ENCODE results near the gene TMEM187. TPM values are rescaled to one million over a fixed set of nuclear protein-coding genes. Genes with fewer than 3 reads are reported as not detected.

The TMEM187 gene
- total and polyA plus RNA-seq, 2 donors (not counting 1 experiment from before 2014, with no cell fraction given) = 5.5 to 6.4 TPM

DNA sequence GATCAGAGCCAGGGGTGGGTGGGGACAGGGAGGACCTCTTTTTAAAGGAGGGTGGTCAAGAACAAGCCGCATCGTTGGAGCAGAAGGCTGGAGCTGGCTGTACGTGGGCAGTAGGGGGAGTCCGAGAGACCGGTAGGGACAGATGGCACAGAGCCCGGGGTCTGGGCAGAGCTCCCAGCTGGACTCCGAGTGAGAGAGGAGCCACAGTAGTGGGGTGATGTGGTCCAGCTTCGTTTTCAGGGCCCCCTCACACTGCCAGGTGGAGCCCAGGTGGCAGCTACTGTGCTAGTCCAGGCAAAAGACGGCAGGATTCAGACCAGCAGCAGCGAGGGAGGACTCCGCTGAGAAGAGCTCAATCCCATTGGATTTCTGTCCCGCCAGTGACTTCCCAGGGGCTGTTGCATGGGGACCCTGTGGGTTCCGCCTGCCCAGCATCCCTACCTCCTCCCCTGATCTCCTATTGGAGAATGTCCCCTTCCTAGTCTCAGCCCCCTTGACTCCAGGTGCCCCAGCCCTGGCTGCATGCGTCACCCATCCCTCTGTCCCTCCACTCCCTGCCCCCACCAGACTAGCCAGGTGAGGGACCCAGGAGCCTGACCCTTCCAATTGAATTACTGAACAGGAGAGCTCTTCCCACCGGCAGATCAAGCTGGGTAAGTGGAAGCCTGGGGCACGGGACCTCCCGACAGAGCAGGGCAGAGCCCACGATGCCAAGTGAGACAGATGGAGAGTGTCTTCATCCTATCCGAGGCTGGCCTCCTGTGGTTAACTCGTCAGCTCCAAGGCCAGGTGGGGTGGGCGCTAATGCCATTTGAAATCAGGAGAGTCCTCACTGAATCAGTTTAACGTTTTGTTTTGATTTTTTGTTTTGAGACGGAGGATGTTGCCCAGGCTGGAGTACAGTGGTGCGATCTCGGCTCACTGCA lies 49.4 kb upstream of the TMEM187 start:
- peaks cover 37% of the 10 kb centered on the region for H3K4me1 Mint-ChIP-seq
- Histone ChIP-seq H3K79me2 (ENCODE audit: control insufficient read depth, insufficient read depth, low read length) (peaks cover 41% of the 10 kb centered on the region), H2AFZ (ENCODE audit: insufficient read depth, low read depth, low read length, poor library complexity, severe bottlenecking) (no peak overlapping the region), H3K27ac (ENCODE audit: low read length in 2 of 2) (peak overlapping the region in 1 of 2 donors; percentile 31), H3K36me3 (replicated peaks in 1 of 2; ENCODE audit: control extremely low read depth in 1 of 2, control insufficient read depth in 1 of 2, extremely low read depth in 1 of 2, insufficient read depth in 2 of 2, low read length in 1 of 2) (peaks cover 0 to 27% of the 10 kb centered on the region in 2 experiments), H3K4me3 (ENCODE audit: control extremely low read depth in 1 of 5, extremely low read depth in 1 of 5, insufficient read depth in 1 of 5, low read depth in 2 of 5, low read length in 4 of 5) (no peak overlapping the region), H3K9ac (ENCODE audit: low read length) (no peak overlapping the region), H3K4me2 (replicated peaks; ENCODE audit: low read depth, low read length, poor library complexity, severe bottlenecking) (peak overlapping the region; percentile 98), H3K4me1 (ENCODE audit: control insufficient read depth in 2 of 2, insufficient read depth in 2 of 2, low read length in 2 of 2) (peaks cover 36 to 51% of the 10 kb centered on the region in 2 donors), H4K20me1 (ENCODE audit: control insufficient read depth, insufficient read depth, low read length, poor library complexity, severe bottlenecking) (peaks cover 37% of the 10 kb centered on the region), H3K27me3 (replicated peaks in 1 of 4; ENCODE audit: control extremely low read depth in 1 of 4, control insufficient read depth in 3 of 4, insufficient read depth in 4 of 4, low read length in 3 of 4) (no peaks in the 10 kb centered on the region), H3K9me3 (ENCODE audit: control extremely low read depth in 1 of 3, control insufficient read depth in 2 of 3, insufficient read depth in 1 of 3, low read length in 2 of 3) (no peaks in the 10 kb centered on the region)
- ATAC-seq (ENCODE audit: low read depth) (no peak), DNase-seq (no peak)
- POLR2A ChIA-PET = interaction anchor here (0.8 to 5.2 kb wide), 6 partner anchors 12 to 29 kb away, joined by 3 to 58 read pairs (median 4); partner anchors contain the start of genes NAA10 and RENBP
- CTCF ChIA-PET = interaction anchor here (0.9 to 13.1 kb wide), 10 partner anchors 10 to 160 kb away, joined by 3 to 325 read pairs (median 6); partner anchors contain the start of genes IDH3G, NAA10, RENBP and SSR4
- peak overlapping the region; percentile 98 for H3K27ac Mint-ChIP-seq
- TF ChIP-seq EZH2 (IDR thresholded peaks at IDR 0.05; ENCODE audit: borderline replicate concordance, insufficient read depth, low read depth, low read length, poor library complexity, severe bottlenecking) = no peak
- TF ChIP-seq, protein P1, sequence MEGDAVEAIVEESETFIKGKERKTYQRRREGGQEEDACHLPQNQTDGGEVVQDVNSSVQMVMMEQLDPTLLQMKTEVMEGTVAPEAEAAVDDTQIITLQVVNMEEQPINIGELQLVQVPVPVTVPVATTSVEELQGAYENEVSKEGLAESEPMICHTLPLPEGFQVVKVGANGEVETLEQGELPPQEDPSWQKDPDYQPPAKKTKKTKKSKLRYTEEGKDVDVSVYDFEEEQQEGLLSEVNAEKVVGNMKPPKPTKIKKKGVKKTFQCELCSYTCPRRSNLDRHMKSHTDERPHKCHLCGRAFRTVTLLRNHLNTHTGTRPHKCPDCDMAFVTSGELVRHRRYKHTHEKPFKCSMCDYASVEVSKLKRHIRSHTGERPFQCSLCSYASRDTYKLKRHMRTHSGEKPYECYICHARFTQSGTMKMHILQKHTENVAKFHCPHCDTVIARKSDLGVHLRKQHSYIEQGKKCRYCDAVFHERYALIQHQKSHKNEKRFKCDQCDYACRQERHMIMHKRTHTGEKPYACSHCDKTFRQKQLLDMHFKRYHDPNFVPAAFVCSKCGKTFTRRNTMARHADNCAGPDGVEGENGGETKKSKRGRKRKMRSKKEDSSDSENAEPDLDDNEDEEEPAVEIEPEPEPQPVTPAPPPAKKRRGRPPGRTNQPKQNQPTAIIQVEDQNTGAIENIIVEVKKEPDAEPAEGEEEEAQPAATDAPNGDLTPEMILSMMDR (IDR thresholded peaks at IDR 0.05) = peak; percentile 10
- H3K4me3 Mint-ChIP-seq = peak overlapping the region; percentile 96
- H3K27me3 Mint-ChIP-seq = no peaks in the 10 kb centered on the region
- no peaks in the 10 kb centered on the region for H3K9me3 Mint-ChIP-seq (ENCODE audit: insufficient read depth)
- WGBS (ENCODE audit: insufficient coverage) = 52% methylated on average over 19 of the region's 25 CpGs
- intact Hi-C loops (cut with micrococcal nuclease) = no loop called here
